GM21528 (cell line): ENCODE results near the gene STAC2.

Experiments
- ATAC-seq: cut with Tn5 transposase; IDR thresholded peaks from one replicate; pipeline ENCODE4 v1.9.1; 2021; ENCODE audit warnings: mild to moderate bottlenecking, moderate library complexity; ENCODE audit not compliant: unreplicated experiment, low FRiP score

The STAC2 gene

GRCh38 chr17:39166437-39167335 lies 59.1 kb downstream of the STAC2 start:
- ATAC-seq: no peak

- no peak for ATAC-seq
Observed at GRCh38 chr17:39165841-39166349, 59.9 kb downstream of the STAC2 start, which contains the start of gene ARL5C. Gene ARL5C (minus strand): TSS chr17:39166161. CDS start chr17:39165760, 401 bp downstream.

GRCh38 chr17:39165178-39165840 lies 60.4 kb downstream of the STAC2 start:
- ATAC-seq: no peak

GRCh38 chr17:39164675-39165143 lies 61.0 kb downstream of the STAC2 start:
- no peak for ATAC-seq

- ATAC-seq: no peak
Observed at GRCh38 chr17:39161962-39162361, 63.8 kb downstream of the STAC2 start.
